Measurements from ENCODE around the gene FNDC10.

DNA sequence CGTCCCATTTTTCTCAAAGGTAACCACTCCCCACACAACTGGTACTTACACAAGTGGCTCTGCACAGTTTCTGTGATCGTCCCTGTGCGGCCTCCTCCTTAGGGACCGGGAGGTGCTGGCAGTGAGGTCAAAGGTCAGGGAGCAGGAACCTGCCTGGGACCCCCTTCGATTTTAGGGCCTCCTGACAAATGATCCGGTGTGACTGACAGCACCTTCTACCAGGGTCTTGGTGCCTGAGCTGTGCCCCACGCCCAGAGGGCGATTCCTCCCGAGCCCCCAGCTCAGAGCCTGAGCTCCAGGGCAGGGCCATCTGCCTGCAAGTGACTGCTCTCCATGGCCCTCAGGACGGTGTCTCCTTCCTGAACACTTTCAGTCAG is 47.7 kb downstream of the FNDC10 start:
- TF ChIP-seq, protein P1, sequence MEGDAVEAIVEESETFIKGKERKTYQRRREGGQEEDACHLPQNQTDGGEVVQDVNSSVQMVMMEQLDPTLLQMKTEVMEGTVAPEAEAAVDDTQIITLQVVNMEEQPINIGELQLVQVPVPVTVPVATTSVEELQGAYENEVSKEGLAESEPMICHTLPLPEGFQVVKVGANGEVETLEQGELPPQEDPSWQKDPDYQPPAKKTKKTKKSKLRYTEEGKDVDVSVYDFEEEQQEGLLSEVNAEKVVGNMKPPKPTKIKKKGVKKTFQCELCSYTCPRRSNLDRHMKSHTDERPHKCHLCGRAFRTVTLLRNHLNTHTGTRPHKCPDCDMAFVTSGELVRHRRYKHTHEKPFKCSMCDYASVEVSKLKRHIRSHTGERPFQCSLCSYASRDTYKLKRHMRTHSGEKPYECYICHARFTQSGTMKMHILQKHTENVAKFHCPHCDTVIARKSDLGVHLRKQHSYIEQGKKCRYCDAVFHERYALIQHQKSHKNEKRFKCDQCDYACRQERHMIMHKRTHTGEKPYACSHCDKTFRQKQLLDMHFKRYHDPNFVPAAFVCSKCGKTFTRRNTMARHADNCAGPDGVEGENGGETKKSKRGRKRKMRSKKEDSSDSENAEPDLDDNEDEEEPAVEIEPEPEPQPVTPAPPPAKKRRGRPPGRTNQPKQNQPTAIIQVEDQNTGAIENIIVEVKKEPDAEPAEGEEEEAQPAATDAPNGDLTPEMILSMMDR (IDR thresholded peaks at IDR 0.05) = no peak
- no peak for TF ChIP-seq POLR2A (IDR thresholded peaks at IDR 0.05)
